Right ventricle myocardium superior (tissue), 1 donor: ENCODE results near the gene AKR7A2. TPM values are rescaled to one million over a fixed set of nuclear protein-coding genes. Genes with fewer than 3 reads are reported as not detected.

Source experiments
- ATAC-seq: fragments of 200-7000 bp; cut with Tn5 transposase; one replicate; pipeline ENCODE4 v1.9.1; 2020; ENCODE audit warnings: mild to moderate bottlenecking; ENCODE audit not compliant: poor library complexity
- DNase-seq: peaks from one replicate; pipeline ENCODE4 v3.0.0-alpha.2; 2020
- intact Hi-C: fragments of 100-400 bp; cut with DNase I; formaldehyde crosslinking; loops from one replicate; pipeline ENCODE4 v1.11.2; 2022
- total RNA-seq: library from RNA; stranded (reverse); fragmentation: NEBNext Ultra II Directional; extraction: Animal tissue kit (Norgen Biotek cat#: 25700); gene quantifications from one replicate; pipeline ENCODE4 v1.2.1, GENCODE V29; 2021
- donor health status: DM: no; HTN: yes; CAD: no; lungs with severe emphysema.

AKR7A2 gene
- total RNA-seq, 1 donor from 2014 or later, result 40.6 TPM

GRCh38 chr1:19329188-19329587 lies 17.2 kb upstream of the AKR7A2 start:
- no peak for ATAC-seq

GRCh38 chr1:19328486-19328885 lies 16.5 kb upstream of the AKR7A2 start:
- ATAC-seq (no peak), DNase-seq (peak; percentile 27)
- intact Hi-C loops, result no loop called here

More at GRCh38 chr1:19329188-19329587, 17.2 kb upstream of the AKR7A2 start:
- peak; percentile 22 for DNase-seq
- intact Hi-C loops, result no loop called here

- intact Hi-C loops, result no loop called here
- ATAC-seq (no peak), DNase-seq (no peak)
These were observed 15.8 kb upstream of the AKR7A2 start for GRCh38 chr1:19327736-19328135.

- DNase-seq (peak; percentile 22), ATAC-seq (no peak)
- intact Hi-C loops, result no loop called here
These were observed 15.4 kb upstream of the AKR7A2 start for GRCh38 chr1:19327301-19327700.

GRCh38 chr1:19326748-19327065 lies 14.8 kb upstream of the AKR7A2 start:
- DNase-seq (no peak), ATAC-seq (no peak)
- intact Hi-C loops, result no loop called here

GRCh38 chr1:19325958-19326747 lies 14.2 kb upstream of the AKR7A2 start:
- intact Hi-C loops, result no loop called here
- ATAC-seq, result no peak
- peak; percentile 33 for DNase-seq

- intact Hi-C loops, result no loop called here
- ATAC-seq (no peak), DNase-seq (peak; percentile 32)
These were observed 13.5 kb upstream of the AKR7A2 start for GRCh38 chr1:19325368-19325957.

GRCh38 chr1:19324665-19324990 lies 12.7 kb upstream of the AKR7A2 start:
- ATAC-seq (no peak), DNase-seq (no peak)
- intact Hi-C loops, result no loop called here

- intact Hi-C loops, result no loop called here
- DNase-seq (peak; percentile 36), ATAC-seq (no peak)
These were observed 12.2 kb upstream of the AKR7A2 start for GRCh38 chr1:19323987-19324664.

GRCh38 chr1:19322481-19322880 lies 10.5 kb upstream of the AKR7A2 start:
- intact Hi-C loops, result no loop called here

GRCh38 chr1:19321071-19321470 lies 9.1 kb upstream of the AKR7A2 start:
- intact Hi-C loops, result no loop called here
- DNase-seq, result no peak
- no peak for ATAC-seq

More at GRCh38 chr1:19322481-19322880, 10.5 kb upstream of the AKR7A2 start:
- DNase-seq, result no peak
- no peak for ATAC-seq

GRCh38 chr1:19319196-19319595 lies 7.3 kb upstream of the AKR7A2 start:
- DNase-seq, result no peak
- no peak for ATAC-seq
- intact Hi-C loops, result no loop called here

- no peak for DNase-seq
These were observed 5.4 kb upstream of the AKR7A2 start for GRCh38 chr1:19317126-19317910.

GRCh38 chr1:19315378-19316198 lies 3.6 kb upstream of the AKR7A2 start:
- ATAC-seq (no peak), DNase-seq (no peak)
- intact Hi-C loops, result no loop called here

More at GRCh38 chr1:19317126-19317910, 5.4 kb upstream of the AKR7A2 start:
- ATAC-seq, result no peak
- intact Hi-C loops, result no loop called here

GRCh38 chr1:19313961-19314882 lies 2.3 kb upstream of the AKR7A2 start:
- no peak for ATAC-seq
- intact Hi-C loops, result no loop called here
- DNase-seq, result no peak

GRCh38 chr1:19313636-19313959 lies 1.7 kb upstream of the AKR7A2 start:
- intact Hi-C loops, result no loop called here
- DNase-seq, result no peak
- no peak for ATAC-seq

GRCh38 chr1:19312782-19313635 lies 1.1 kb upstream of the AKR7A2 start:
- no peak for ATAC-seq
- no peak for DNase-seq
- intact Hi-C loops, result no loop called here
